T1000 (cell line): ENCODE measurements around the gene SLC35B1.
"Not testable (repeated sequence)": the region's sequence is repeated elsewhere in the genome, so short reads cannot be mapped to it uniquely, and the experiment has no call there.

ENCODE experiments used
- DNase-seq: peaks from one replicate; lab custom pipeline; 2025; ENCODE audit warnings: mixed read lengths; lab: John Stamatoyannopoulos, UW

The SLC35B1 gene

GRCh38 chr17:49734515-49735490 lies 27.0 kb upstream of the SLC35B1 start:
- DNase-seq: no peak

GRCh38 chr17:49731435-49731831 lies 23.7 kb upstream of the SLC35B1 start:
- no peak for DNase-seq

- DNase-seq: no peak
Observed at GRCh38 chr17:49730785-49731434, 23.1 kb upstream of the SLC35B1 start.

GRCh38 chr17:49730078-49730784 lies 22.5 kb upstream of the SLC35B1 start:
- no peak for DNase-seq

GRCh38 chr17:49729069-49729468 lies 21.3 kb upstream of the SLC35B1 start:
- DNase-seq: no peak

- DNase-seq: no peak
Observed at GRCh38 chr17:49728425-49728824, 20.7 kb upstream of the SLC35B1 start.

- no peak for DNase-seq
Observed at GRCh38 chr17:49727380-49727779, 19.6 kb upstream of the SLC35B1 start.

- no peak for DNase-seq
Observed at GRCh38 chr17:49725452-49726130, 17.8 kb upstream of the SLC35B1 start.

- not testable (repeated sequence) for DNase-seq
Observed at GRCh38 chr17:49724552-49724951, 16.8 kb upstream of the SLC35B1 start.

GRCh38 chr17:49723423-49723822 lies 15.7 kb upstream of the SLC35B1 start:
- DNase-seq: no peak

GRCh38 chr17:49722066-49722465 lies 14.3 kb upstream of the SLC35B1 start:
- no peak for DNase-seq

- no peak for DNase-seq
Observed at GRCh38 chr17:49717371-49717861, 9.7 kb upstream of the SLC35B1 start.

- no peak for DNase-seq
Observed at GRCh38 chr17:49716668-49717364, 9.1 kb upstream of the SLC35B1 start.

GRCh38 chr17:49715717-49716279 lies 8.0 kb upstream of the SLC35B1 start:
- DNase-seq: no peak

- no peak for DNase-seq
Observed at GRCh38 chr17:49715216-49715615, 7.5 kb upstream of the SLC35B1 start.

- no peak for DNase-seq
Observed at GRCh38 chr17:49708515-49709183, 885 bp upstream of the SLC35B1 start.

- DNase-seq: no peak
Observed at GRCh38 chr17:49707246-49707607, 537 bp downstream of the SLC35B1 start.

GRCh38 chr17:49705254-49705653 lies 2.5 kb downstream of the SLC35B1 start:
- no peak for DNase-seq

- no peak for DNase-seq
Observed at GRCh38 chr17:49703557-49704277, 4.0 kb downstream of the SLC35B1 start.

- DNase-seq: no peak
Observed at GRCh38 chr17:49700960-49701359, 6.8 kb downstream of the SLC35B1 start.
